ENCODE measurements around the gene ZNF830. TPM values are rescaled to one million over a fixed set of nuclear protein-coding genes. Genes with fewer than 3 reads are reported as not detected.

ZNF830 gene
- total RNA-seq, 1 donor from 2014 or later = 8.6 TPM

- Histone ChIP-seq H3K4me3 (ENCODE audit: insufficient read depth, low read depth, low read length) (no peak overlapping the region), H2AFZ (ENCODE audit: low read depth, low read length) (no peak overlapping the region), H3K4me2 (ENCODE audit: low read length) (no peak overlapping the region), H3K36me3 (ENCODE audit: insufficient read depth, low read length) (peaks cover 32% of the 10 kb centered on the region), H3K27me3 (ENCODE audit: insufficient read depth, low read length) (no peaks in the 10 kb centered on the region), H3K9ac (ENCODE audit: low read length) (no peak overlapping the region), H3K9me3 (ENCODE audit: insufficient read depth, low read depth, low read length) (no peaks in the 10 kb centered on the region), H3K4me1 (ENCODE audit: insufficient read depth, low read length) (no peaks in the 10 kb centered on the region), H3K79me2 (ENCODE audit: insufficient read depth, low read length) (no peaks in the 10 kb centered on the region), H4K20me1 (ENCODE audit: insufficient read depth, low read length) (no peaks in the 10 kb centered on the region), H3K27ac (ENCODE audit: low read depth, low read length) (no peak overlapping the region)
- DNase-seq (ENCODE audit: low read depth) (no peak), FAIRE-seq (no peak)
- Mint-ChIP-seq H3K9me3 (ENCODE audit: unreplicated experiment) (no peaks in the 10 kb centered on the region), H3K27me3 (ENCODE audit: low read depth, unreplicated experiment) (no peaks in the 10 kb centered on the region), H3K36me3 (ENCODE audit: low read depth, unreplicated experiment) (peaks cover 24% of the 10 kb centered on the region), H3K27ac (ENCODE audit: unreplicated experiment) (no peak overlapping the region), H3K4me3 (ENCODE audit: unreplicated experiment) (no peak overlapping the region), H3K4me1 (ENCODE audit: low read depth, unreplicated experiment) (no peaks in the 10 kb centered on the region)
- no peak for TF ChIP-seq EZH2 (IDR thresholded peaks at IDR 0.05; ENCODE audit: insufficient read depth, low read length)
- TF ChIP-seq CTCF (IDR thresholded peaks at IDR 0.05; ENCODE audit: insufficient read depth, low read depth, low read length) = no peak
Measured at GRCh38 chr17:35006345-35006744, 45.0 kb downstream of the ZNF830 start.

- Mint-ChIP-seq H3K4me3 (ENCODE audit: unreplicated experiment) (no peak overlapping the region), H3K27ac (ENCODE audit: unreplicated experiment) (peak overlapping the region; percentile 50), H3K27me3 (ENCODE audit: low read depth, unreplicated experiment) (no peaks in the 10 kb centered on the region), H3K9me3 (ENCODE audit: unreplicated experiment) (no peaks in the 10 kb centered on the region), H3K4me1 (ENCODE audit: low read depth, unreplicated experiment) (no peaks in the 10 kb centered on the region), H3K36me3 (ENCODE audit: low read depth, unreplicated experiment) (peaks cover 18% of the 10 kb centered on the region)
- no peaks in the 10 kb centered on the region for H3K4me1 ChIP-seq (ENCODE audit: insufficient read depth, low read length)
- DNase-seq (ENCODE audit: low read depth) (no peak), FAIRE-seq (no peak)
- H4K20me1 ChIP-seq (ENCODE audit: insufficient read depth, low read length) = no peaks in the 10 kb centered on the region
- no peak overlapping the region for H3K27ac ChIP-seq (ENCODE audit: low read depth, low read length)
- H3K4me3 ChIP-seq (ENCODE audit: insufficient read depth, low read depth, low read length) = no peak overlapping the region
- no peaks in the 10 kb centered on the region for H3K9me3 ChIP-seq (ENCODE audit: insufficient read depth, low read depth, low read length)
- no peak overlapping the region for H2AFZ ChIP-seq (ENCODE audit: low read depth, low read length)
- no peak overlapping the region for H3K9ac ChIP-seq (ENCODE audit: low read length)
- no peaks in the 10 kb centered on the region for H3K27me3 ChIP-seq (ENCODE audit: insufficient read depth, low read length)
- TF ChIP-seq CTCF (IDR thresholded peaks at IDR 0.05; ENCODE audit: insufficient read depth, low read depth, low read length) (no peak), EZH2 (IDR thresholded peaks at IDR 0.05; ENCODE audit: insufficient read depth, low read length) (no peak)
- peaks cover 29% of the 10 kb centered on the region for H3K36me3 ChIP-seq (ENCODE audit: insufficient read depth, low read length)
- H3K4me2 ChIP-seq (ENCODE audit: low read length) = no peak overlapping the region
- no peaks in the 10 kb centered on the region for H3K79me2 ChIP-seq (ENCODE audit: insufficient read depth, low read length)
Measured at GRCh38 chr17:35006961-35007360, 45.6 kb downstream of the ZNF830 start.

GRCh38 chr17:35010093-35010492 is 48.8 kb downstream of the ZNF830 start:
- Mint-ChIP-seq H3K36me3 (ENCODE audit: low read depth, unreplicated experiment) (peaks cover 9% of the 10 kb centered on the region), H3K27me3 (ENCODE audit: low read depth, unreplicated experiment) (no peaks in the 10 kb centered on the region), H3K4me1 (ENCODE audit: low read depth, unreplicated experiment) (no peaks in the 10 kb centered on the region), H3K27ac (ENCODE audit: unreplicated experiment) (no peak overlapping the region), H3K4me3 (ENCODE audit: unreplicated experiment) (no peak overlapping the region), H3K9me3 (ENCODE audit: unreplicated experiment) (no peaks in the 10 kb centered on the region)
- H3K9me3 ChIP-seq (ENCODE audit: insufficient read depth, low read depth, low read length) = no peaks in the 10 kb centered on the region
- H3K27ac ChIP-seq (ENCODE audit: low read depth, low read length) = no peak overlapping the region
- TF ChIP-seq CTCF (IDR thresholded peaks at IDR 0.05; ENCODE audit: insufficient read depth, low read depth, low read length) (no peak), EZH2 (IDR thresholded peaks at IDR 0.05; ENCODE audit: insufficient read depth, low read length) (no peak)
- peak; percentile 14 for DNase-seq (ENCODE audit: low read depth)
- H3K4me3 ChIP-seq (ENCODE audit: insufficient read depth, low read depth, low read length) = no peak overlapping the region
- H3K4me1 ChIP-seq (ENCODE audit: insufficient read depth, low read length) = no peaks in the 10 kb centered on the region
- no peaks in the 10 kb centered on the region for H3K27me3 ChIP-seq (ENCODE audit: insufficient read depth, low read length)
- H3K4me2 ChIP-seq (ENCODE audit: low read length) = no peak overlapping the region
- no peaks in the 10 kb centered on the region for H4K20me1 ChIP-seq (ENCODE audit: insufficient read depth, low read length)
- no peak for FAIRE-seq
- H3K36me3 ChIP-seq (ENCODE audit: insufficient read depth, low read length) = peaks cover 23% of the 10 kb centered on the region
- H3K9ac ChIP-seq (ENCODE audit: low read length) = no peak overlapping the region
- H2AFZ ChIP-seq (ENCODE audit: low read depth, low read length) = no peak overlapping the region
- no peaks in the 10 kb centered on the region for H3K79me2 ChIP-seq (ENCODE audit: insufficient read depth, low read length)

Measured in astrocyte (in vitro differentiated cells and primary cell).